HG02610 (cell line): ENCODE results near the gene PRR7.

ENCODE experiments used
- ATAC-seq: cut with Tn5 transposase; IDR thresholded peaks from one replicate; pipeline ENCODE4 v1.9.1; 2021; ENCODE audit warnings: mild to moderate bottlenecking, moderate library complexity; ENCODE audit not compliant: unreplicated experiment

Gene PRR7

DNA sequence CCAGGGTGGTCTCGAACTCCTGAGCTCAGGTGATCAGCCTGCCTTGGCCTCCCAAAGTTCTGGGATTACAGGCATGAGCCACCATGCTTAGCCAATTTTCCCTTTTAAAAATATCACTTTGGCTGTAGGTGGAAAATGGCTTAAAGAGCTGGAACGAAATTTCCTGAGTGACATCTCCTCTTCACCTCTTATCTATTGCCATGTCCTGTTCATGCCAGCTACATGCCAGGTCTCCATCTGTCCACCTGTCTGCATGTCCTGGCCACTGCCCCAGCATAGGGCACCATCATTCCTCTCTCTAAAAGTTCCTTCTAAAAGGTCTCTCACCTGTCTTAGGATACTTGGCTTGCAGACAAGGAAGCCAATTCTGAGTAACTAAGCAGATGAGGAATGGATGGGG, 22.9 kb upstream of the PRR7 start:
- no peak for ATAC-seq

GRCh38 chr5:177425196-177425800, 21.3 kb upstream of the PRR7 start:
- no peak for ATAC-seq

- ATAC-seq, result peak; percentile 81
Measured at GRCh38 chr5:177425801-177426565, 20.6 kb upstream of the PRR7 start.

- peak; percentile 8 for ATAC-seq
Measured at GRCh38 chr5:177426566-177427210, 19.9 kb upstream of the PRR7 start, which contains the start of gene GRK6. Gene GRK6 (plus strand): TSS chr5:177426676. CDS start chr5:177426846, 170 bp downstream.

GRCh38 chr5:177427211-177427822, 19.3 kb upstream of the PRR7 start:
- ATAC-seq, result no peak

GRCh38 chr5:177427919-177428573, 18.6 kb upstream of the PRR7 start:
- no peak for ATAC-seq

- no peak for ATAC-seq
Measured at GRCh38 chr5:177428574-177429217, 17.9 kb upstream of the PRR7 start.

GRCh38 chr5:177429248-177430040, 17.2 kb upstream of the PRR7 start:
- no peak for ATAC-seq

GRCh38 chr5:177430140-177430951, 16.3 kb upstream of the PRR7 start:
- ATAC-seq, result no peak

- ATAC-seq, result no peak
Measured at GRCh38 chr5:177430972-177431316, 15.7 kb upstream of the PRR7 start.

- ATAC-seq, result peak; percentile 37
Measured at GRCh38 chr5:177431317-177432142, 15.1 kb upstream of the PRR7 start.

GRCh38 chr5:177432143-177432838, 14.3 kb upstream of the PRR7 start:
- no peak for ATAC-seq

GRCh38 chr5:177432839-177433657, 13.6 kb upstream of the PRR7 start:
- ATAC-seq, result no peak

GRCh38 chr5:177433658-177434217, 12.9 kb upstream of the PRR7 start:
- ATAC-seq, result no peak

GRCh38 chr5:177434437-177434836, 12.2 kb upstream of the PRR7 start:
- no peak for ATAC-seq
